Measurements from ENCODE around the gene RERG.

RERG gene

DNA sequence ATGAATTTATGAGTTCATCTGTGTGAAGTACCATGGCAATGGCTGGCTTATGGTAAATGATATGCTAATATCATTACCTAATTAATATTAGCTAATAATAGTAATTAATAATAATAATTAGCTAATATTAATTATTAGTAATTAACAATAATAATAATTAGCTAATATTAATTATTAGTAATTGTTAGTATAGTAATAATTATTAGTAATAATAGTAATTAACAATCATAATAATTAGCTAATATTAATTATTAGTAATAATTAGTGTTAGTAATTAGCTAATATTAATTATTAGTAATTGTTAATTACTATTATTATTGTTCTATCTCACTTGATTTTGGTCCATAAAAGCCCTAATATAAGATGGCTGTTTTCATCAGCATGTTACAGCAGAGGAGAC lies 19.8 kb downstream of the RERG start:
- no peak for DNase-seq (ENCODE audit: low read depth)
- no peak overlapping the region for H3K4me3 ChIP-seq (replicated peaks; ENCODE audit: low read depth, low read length)
- TF ChIP-seq, protein P1, sequence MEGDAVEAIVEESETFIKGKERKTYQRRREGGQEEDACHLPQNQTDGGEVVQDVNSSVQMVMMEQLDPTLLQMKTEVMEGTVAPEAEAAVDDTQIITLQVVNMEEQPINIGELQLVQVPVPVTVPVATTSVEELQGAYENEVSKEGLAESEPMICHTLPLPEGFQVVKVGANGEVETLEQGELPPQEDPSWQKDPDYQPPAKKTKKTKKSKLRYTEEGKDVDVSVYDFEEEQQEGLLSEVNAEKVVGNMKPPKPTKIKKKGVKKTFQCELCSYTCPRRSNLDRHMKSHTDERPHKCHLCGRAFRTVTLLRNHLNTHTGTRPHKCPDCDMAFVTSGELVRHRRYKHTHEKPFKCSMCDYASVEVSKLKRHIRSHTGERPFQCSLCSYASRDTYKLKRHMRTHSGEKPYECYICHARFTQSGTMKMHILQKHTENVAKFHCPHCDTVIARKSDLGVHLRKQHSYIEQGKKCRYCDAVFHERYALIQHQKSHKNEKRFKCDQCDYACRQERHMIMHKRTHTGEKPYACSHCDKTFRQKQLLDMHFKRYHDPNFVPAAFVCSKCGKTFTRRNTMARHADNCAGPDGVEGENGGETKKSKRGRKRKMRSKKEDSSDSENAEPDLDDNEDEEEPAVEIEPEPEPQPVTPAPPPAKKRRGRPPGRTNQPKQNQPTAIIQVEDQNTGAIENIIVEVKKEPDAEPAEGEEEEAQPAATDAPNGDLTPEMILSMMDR (IDR thresholded peaks at IDR 0.05; ENCODE audit: low read length, missing control alignments), result no peak

DNA sequence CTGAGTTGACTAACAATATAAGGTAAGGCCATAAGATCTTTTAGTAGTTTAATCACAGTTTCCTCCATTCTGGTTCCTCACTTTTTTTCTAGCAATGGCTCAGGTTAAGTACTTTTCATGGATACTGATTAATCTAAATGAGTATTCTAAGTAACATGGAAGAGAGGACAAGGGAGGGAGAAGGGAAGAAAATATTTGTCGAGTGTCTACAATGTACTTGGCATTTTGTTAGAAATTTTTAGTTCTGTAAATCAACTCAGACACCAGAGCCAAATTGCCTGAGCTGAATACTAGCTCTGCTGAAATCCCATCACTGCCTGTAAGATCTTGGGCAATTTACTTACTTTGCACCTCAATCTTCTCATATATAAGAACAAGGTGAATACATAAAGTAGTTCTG lies 20.2 kb downstream of the RERG start:
- DNase-seq (ENCODE audit: low read depth), result no peak
- TF ChIP-seq, protein P1 (IDR thresholded peaks at IDR 0.05; ENCODE audit: low read length, missing control alignments), result no peak
- no peak overlapping the region for H3K4me3 ChIP-seq (replicated peaks; ENCODE audit: low read depth, low read length)

DNA sequence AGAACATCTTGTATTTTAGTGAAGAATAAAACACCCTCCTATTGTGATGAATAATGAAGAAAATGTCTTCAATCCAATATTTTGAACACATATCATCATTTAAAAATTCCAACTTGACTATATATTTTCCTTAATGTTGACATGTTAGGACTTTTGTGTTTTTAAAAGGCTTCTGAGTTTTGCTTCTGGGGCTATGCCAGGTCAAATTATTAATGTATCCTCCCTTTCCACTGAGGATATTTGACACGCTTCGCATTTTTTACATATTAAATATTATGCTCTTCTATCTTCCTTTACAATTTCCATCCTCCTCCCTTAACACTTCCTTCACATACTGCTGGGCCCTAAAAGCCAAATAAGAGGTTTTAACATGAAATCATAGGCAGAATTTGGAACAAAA lies 20.6 kb downstream of the RERG start:
- H3K4me3 ChIP-seq (replicated peaks; ENCODE audit: low read depth, low read length), result no peak overlapping the region
- TF ChIP-seq, protein P1 (IDR thresholded peaks at IDR 0.05; ENCODE audit: low read length, missing control alignments), result no peak
- no peak for DNase-seq (ENCODE audit: low read depth)

DNA sequence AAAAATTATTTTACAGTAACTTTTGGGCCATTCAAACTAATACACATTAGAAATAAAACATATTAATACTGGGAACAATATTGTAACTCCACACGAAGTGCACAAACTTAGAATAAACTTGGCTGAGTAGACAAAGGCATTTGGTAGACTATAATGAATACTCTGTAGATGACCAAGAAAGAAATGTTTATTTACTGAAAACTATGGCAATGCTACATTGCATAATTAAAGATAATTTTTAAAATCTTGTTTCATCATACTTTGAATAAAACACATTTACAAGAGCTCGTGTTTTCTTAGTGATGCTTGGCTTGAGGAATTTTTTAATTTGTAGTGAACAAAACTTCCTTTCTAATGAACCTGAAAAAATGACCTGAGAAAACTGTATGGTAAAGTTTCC lies 21.3 kb downstream of the RERG start:
- TF ChIP-seq, protein P1 (IDR thresholded peaks at IDR 0.05; ENCODE audit: low read length, missing control alignments), result no peak

DNA sequence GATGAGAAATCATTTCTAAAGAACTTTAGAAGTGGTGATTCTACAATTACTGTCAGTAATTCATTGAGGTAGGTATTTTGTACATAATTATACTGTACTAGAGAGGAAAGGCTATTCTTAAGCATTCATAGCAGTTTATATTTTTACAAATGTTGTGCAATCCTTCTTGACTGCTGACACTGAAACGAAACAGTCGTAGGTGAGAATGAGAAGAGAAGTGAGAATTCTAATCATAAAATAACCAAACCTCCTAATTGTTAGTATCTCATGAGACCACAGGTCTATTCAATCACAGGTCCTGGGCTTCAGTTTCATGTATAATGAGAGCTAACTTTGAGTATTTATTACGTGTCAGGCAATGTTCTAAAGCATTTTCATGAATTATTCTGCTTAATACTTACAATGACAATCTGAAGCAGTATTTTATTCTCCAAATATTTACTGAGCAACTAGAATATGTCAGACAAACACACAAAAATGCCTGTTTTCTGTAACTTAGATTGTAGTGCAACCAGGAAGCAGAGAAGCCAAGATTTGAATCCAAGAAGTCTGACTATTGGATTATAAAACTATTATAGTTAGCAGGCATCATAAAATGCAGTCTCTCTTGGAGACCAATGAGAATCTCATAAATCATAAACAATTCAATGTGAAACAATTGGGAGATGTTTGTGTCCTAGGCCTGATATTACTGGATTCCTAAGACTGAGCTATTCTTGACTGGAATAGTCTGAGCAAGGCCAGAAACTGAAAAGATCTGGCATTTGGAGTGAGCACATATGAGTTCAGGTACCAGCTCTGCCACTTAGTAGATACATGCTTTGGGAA lies 24.3 kb downstream of the RERG start:
- TF ChIP-seq, protein P1 (IDR thresholded peaks at IDR 0.05; ENCODE audit: low read length, missing control alignments), result no peak
- DNase-seq (ENCODE audit: low read depth), result no peak
- no peak overlapping the region for H3K4me3 ChIP-seq (replicated peaks; ENCODE audit: low read depth, low read length)

More for the DNA sequence above, 21.3 kb downstream of the RERG start:
- H3K4me3 ChIP-seq (replicated peaks; ENCODE audit: low read depth, low read length), result no peak overlapping the region
- no peak for DNase-seq (ENCODE audit: low read depth)

DNA sequence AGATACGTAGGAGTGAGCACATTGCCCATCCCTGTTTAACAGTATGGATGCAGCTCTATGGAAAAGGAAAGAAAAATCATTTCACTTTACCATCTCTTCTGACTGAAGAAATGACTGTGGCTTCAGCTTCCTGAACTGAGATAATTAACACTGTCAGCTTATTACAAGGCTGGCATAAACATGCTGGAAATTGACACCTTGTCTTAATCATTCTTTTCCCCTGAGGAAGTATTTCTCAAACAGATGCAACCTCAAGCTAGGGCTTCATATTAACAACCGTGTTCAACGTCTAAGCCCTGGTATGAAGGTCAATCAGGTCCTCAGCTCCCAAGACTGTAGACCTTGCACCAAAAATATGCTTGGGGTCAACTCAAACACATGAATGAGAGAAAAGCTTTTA lies 25.0 kb downstream of the RERG start:
- TF ChIP-seq, protein P1 (IDR thresholded peaks at IDR 0.05; ENCODE audit: low read length, missing control alignments), result no peak
- no peak for DNase-seq (ENCODE audit: low read depth)
- no peak overlapping the region for H3K4me3 ChIP-seq (replicated peaks; ENCODE audit: low read depth, low read length)

Measured in fibroblast of pulmonary artery (primary cell).